HG03097 (cell line): Measurements from ENCODE around the gene GPR52.
"Not testable (repeated sequence)": the region's sequence is repeated elsewhere in the genome, so short reads cannot be mapped to it uniquely, and the experiment has no call there.

Source experiments
- ATAC-seq: cut with Tn5 transposase; IDR thresholded peaks from one replicate; pipeline ENCODE4 v1.9.1; 2021; ENCODE audit not compliant: unreplicated experiment, low FRiP score

GPR52 gene

GRCh38 chr1:174447866-174448530 lies at the start of gene GPR52:
Gene GPR52, plus strand, starts transcription at chr1:174447964. Its CDS starts 148 bp downstream, at chr1:174448112.
- ATAC-seq, result no peak

- no peak for ATAC-seq
Measured at GRCh38 chr1:174398246-174398645, 49.5 kb upstream of the GPR52 start.

- no peak for ATAC-seq
Measured at GRCh38 chr1:174399211-174399610, 48.6 kb upstream of the GPR52 start.

- no peak for ATAC-seq
Measured at GRCh38 chr1:174401075-174401474, 46.7 kb upstream of the GPR52 start.

GRCh38 chr1:174405219-174405618 lies 42.5 kb upstream of the GPR52 start:
- no peak for ATAC-seq

- ATAC-seq, result no peak
Measured at GRCh38 chr1:174406421-174406820, 41.3 kb upstream of the GPR52 start.

- no peak for ATAC-seq
Measured at GRCh38 chr1:174407665-174408064, 40.1 kb upstream of the GPR52 start.

GRCh38 chr1:174408146-174408545 lies 39.6 kb upstream of the GPR52 start:
- no peak for ATAC-seq

- not testable (repeated sequence) for ATAC-seq
Measured at GRCh38 chr1:174409801-174410200, 38.0 kb upstream of the GPR52 start.

- no peak for ATAC-seq
Measured at GRCh38 chr1:174413632-174414031, 34.1 kb upstream of the GPR52 start.

- no peak for ATAC-seq
Measured at GRCh38 chr1:174414203-174414602, 33.6 kb upstream of the GPR52 start.

- ATAC-seq, result no peak
Measured at GRCh38 chr1:174415506-174415905, 32.3 kb upstream of the GPR52 start.

GRCh38 chr1:174417921-174418320 lies 29.8 kb upstream of the GPR52 start:
- no peak for ATAC-seq

GRCh38 chr1:174425121-174425520 lies 22.6 kb upstream of the GPR52 start:
- no peak for ATAC-seq

- no peak for ATAC-seq
Measured at GRCh38 chr1:174426153-174426552, 21.6 kb upstream of the GPR52 start.

GRCh38 chr1:174428033-174428432 lies 19.7 kb upstream of the GPR52 start:
- no peak for ATAC-seq

- ATAC-seq, result no peak
Measured at GRCh38 chr1:174428739-174429138, 19.0 kb upstream of the GPR52 start.

GRCh38 chr1:174433451-174433850 lies 14.3 kb upstream of the GPR52 start:
- no peak for ATAC-seq

- ATAC-seq, result no peak
Measured at GRCh38 chr1:174445351-174445750, 2.4 kb upstream of the GPR52 start.

GRCh38 chr1:174445817-174446216 lies 1.9 kb upstream of the GPR52 start:
- no peak for ATAC-seq

- no peak for ATAC-seq
Measured at GRCh38 chr1:174448531-174448883, 743 bp downstream of the GPR52 start.

GRCh38 chr1:174448974-174449373 lies 1.2 kb downstream of the GPR52 start:
- no peak for ATAC-seq

GRCh38 chr1:174451408-174451807 lies 3.6 kb downstream of the GPR52 start:
- no peak for ATAC-seq
